Panc1 (cell line): ENCODE results near the gene ZFHX3.

Experiments
- POLR2AphosphoS5 ChIP-seq: IDR thresholded peaks from 2 replicates; pipeline ENCODE4 v1.6.1; 2012; ENCODE audit warnings: mild to moderate bottlenecking, low read depth, low read length, moderate library complexity
- TCF7L2 ChIP-seq: IDR thresholded peaks from 2 replicates; pipeline ENCODE4 v1.6.1; 2011; ENCODE audit warnings: mild to moderate bottlenecking, low read depth, low read length, inconsistent platforms
- TF ChIP-seq, protein P1 (sequence below): fragments of 450-650 bp; IDR thresholded peaks from 2 replicates; pipeline ENCODE4 v1.5.1; 2017; ENCODE audit warnings: mild to moderate bottlenecking
- TF ChIP-seq, protein P2 (sequence below), 2 experiments: IDR thresholded peaks; 2 replicates each; pipeline ENCODE4 v1.6.1; 2011 to 2012; ENCODE audit warnings: low read depth in 2 of 2, control low read depth in 1 of 2, low read length in 1 of 2, mild to moderate bottlenecking in 1 of 2, moderate library complexity in 1 of 2; ENCODE audit not compliant: insufficient read depth in 1 of 2

DNA sequence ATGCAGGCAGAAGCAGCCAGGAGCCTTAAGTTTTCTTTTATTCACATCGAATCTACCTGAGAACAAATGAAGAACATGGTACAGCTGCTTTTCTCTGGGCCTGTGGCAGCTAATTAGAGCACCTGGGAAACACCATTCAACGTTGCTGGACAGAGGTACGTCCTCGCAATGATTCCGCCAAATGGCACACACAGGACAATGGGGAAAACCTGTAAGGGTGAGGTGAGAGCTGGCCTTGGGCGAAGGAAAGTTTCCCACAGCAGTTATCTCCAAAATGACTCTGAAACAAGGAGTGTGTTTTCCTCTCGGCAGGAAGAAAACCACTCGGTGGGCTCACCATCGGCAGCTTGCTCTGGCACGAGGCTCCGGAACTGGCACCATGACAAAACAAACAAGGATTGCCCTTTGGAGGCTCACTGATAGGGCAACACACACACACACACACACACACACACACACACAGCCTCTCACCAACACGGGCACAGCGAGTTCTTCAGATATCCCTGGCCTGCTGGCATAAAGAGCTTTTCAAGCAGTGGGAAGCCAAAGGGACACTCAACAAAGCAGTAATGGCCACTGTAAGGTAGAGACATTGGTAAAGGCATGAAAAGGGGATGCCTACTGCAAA lies 73.7 kb downstream of the ZFHX3 start:
- no peak for TF ChIP-seq POLR2AphosphoS5
- TF ChIP-seq, protein P1, sequence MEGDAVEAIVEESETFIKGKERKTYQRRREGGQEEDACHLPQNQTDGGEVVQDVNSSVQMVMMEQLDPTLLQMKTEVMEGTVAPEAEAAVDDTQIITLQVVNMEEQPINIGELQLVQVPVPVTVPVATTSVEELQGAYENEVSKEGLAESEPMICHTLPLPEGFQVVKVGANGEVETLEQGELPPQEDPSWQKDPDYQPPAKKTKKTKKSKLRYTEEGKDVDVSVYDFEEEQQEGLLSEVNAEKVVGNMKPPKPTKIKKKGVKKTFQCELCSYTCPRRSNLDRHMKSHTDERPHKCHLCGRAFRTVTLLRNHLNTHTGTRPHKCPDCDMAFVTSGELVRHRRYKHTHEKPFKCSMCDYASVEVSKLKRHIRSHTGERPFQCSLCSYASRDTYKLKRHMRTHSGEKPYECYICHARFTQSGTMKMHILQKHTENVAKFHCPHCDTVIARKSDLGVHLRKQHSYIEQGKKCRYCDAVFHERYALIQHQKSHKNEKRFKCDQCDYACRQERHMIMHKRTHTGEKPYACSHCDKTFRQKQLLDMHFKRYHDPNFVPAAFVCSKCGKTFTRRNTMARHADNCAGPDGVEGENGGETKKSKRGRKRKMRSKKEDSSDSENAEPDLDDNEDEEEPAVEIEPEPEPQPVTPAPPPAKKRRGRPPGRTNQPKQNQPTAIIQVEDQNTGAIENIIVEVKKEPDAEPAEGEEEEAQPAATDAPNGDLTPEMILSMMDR = no peak
- TF ChIP-seq, protein P2, sequence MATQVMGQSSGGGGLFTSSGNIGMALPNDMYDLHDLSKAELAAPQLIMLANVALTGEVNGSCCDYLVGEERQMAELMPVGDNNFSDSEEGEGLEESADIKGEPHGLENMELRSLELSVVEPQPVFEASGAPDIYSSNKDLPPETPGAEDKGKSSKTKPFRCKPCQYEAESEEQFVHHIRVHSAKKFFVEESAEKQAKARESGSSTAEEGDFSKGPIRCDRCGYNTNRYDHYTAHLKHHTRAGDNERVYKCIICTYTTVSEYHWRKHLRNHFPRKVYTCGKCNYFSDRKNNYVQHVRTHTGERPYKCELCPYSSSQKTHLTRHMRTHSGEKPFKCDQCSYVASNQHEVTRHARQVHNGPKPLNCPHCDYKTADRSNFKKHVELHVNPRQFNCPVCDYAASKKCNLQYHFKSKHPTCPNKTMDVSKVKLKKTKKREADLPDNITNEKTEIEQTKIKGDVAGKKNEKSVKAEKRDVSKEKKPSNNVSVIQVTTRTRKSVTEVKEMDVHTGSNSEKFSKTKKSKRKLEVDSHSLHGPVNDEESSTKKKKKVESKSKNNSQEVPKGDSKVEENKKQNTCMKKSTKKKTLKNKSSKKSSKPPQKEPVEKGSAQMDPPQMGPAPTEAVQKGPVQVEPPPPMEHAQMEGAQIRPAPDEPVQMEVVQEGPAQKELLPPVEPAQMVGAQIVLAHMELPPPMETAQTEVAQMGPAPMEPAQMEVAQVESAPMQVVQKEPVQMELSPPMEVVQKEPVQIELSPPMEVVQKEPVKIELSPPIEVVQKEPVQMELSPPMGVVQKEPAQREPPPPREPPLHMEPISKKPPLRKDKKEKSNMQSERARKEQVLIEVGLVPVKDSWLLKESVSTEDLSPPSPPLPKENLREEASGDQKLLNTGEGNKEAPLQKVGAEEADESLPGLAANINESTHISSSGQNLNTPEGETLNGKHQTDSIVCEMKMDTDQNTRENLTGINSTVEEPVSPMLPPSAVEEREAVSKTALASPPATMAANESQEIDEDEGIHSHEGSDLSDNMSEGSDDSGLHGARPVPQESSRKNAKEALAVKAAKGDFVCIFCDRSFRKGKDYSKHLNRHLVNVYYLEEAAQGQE (IDR thresholded peaks at IDR 0.05; ENCODE audit: insufficient read depth in 1 of 2, low read depth in 2 of 2, low read length in 1 of 2) = no peak
- no peak for TF ChIP-seq TCF7L2
